Epithelial cell of proximal tubule (primary cell): ENCODE results near the gene DLK2. TPM values are rescaled to one million over a fixed set of nuclear protein-coding genes. Genes with fewer than 3 reads are reported as not detected.

Experiments used
- DNase-seq: peaks from one replicate; pipeline ENCODE4 v3.0.0-alpha.2; 2011; ENCODE audit warnings: low read depth
- H3K4me3 ChIP-seq: 2 replicates; pipeline ENCODE4 v1.5.1; 2011; ENCODE audit warnings: low read depth, mild to moderate bottlenecking, low read length
- CTCF ChIP-seq: conservative IDR thresholded peaks from 2 replicates; pipeline ENCODE4 v1.5.1; 2012; ENCODE audit warnings: low read depth, mild to moderate bottlenecking, low read length
- total RNA-seq: library from RNA; depleted of rRNA; stranded (reverse); fragments of >200 nt; gene quantifications from 2 replicates; pipeline ENCODE4 v1.2.3, GENCODE V29; 2015

Gene DLK2
- total RNA-seq, 1 donor from 2014 or later, result 0.12 TPM

DNA sequence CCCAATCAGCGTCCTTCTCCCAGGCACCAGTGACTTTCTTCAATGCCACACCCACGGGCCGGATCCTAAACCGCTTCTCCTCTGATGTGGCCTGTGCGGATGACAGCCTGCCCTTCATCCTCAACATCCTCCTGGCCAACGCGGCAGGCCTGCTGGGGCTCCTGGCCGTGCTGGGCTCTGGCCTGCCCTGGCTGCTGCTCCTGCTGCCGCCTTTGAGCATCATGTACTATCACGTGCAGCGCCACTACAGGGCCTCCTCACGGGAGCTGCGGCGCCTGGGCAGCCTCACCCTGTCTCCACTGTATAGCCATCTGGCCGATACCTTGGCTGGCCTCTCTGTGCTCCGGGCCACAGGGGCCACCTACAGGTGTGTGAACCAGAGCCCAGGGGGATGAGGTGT, 9.8 kb downstream of the DLK2 start:
- DNase-seq, result no peak
- no peak for TF ChIP-seq CTCF
- no peak overlapping the region for H3K4me3 ChIP-seq

DNA sequence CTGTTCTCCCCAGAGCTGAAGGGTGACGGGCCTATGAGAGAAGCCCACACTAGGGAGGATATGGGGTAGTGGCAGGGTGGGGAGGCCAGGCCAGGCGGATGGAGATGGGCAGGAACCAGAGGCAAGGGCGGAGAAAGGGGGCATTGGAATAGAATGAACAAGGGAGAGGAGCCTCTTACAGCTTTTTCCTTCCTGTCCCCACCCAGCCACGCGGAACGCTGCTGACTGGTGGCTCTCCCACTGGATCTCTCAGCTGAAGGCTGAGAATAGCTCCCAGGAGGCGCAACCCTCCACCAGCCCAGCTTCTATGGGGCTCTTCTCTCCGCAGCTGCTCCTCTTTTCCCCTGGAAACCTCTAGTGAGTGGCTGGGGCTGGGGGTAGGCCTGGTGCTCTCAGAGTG, 10.8 kb downstream of the DLK2 start:
- no peak for DNase-seq
- no peak overlapping the region for H3K4me3 ChIP-seq
- TF ChIP-seq CTCF, result no peak

DNA sequence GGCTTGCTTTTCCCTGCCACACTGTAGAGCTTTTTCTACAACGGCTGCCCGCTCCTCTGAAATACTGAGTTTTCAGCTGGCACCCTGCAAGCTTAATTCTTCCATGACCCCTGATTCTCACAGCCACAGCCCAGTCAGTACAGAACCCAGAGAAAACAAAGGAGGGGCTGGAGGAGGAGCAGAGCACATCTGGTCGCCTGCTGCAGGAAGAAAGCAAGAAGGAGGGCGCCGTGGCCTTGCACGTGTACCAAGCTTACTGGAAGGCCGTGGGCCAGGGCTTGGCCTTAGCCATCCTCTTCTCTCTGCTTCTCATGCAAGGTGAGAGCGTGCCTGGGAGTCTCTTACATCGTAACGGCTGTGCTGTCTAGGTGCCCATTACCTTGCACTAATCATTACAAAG, 11.3 kb downstream of the DLK2 start:
- H3K4me3 ChIP-seq, result no peak overlapping the region
- no peak for DNase-seq
- no peak for TF ChIP-seq CTCF

DNA sequence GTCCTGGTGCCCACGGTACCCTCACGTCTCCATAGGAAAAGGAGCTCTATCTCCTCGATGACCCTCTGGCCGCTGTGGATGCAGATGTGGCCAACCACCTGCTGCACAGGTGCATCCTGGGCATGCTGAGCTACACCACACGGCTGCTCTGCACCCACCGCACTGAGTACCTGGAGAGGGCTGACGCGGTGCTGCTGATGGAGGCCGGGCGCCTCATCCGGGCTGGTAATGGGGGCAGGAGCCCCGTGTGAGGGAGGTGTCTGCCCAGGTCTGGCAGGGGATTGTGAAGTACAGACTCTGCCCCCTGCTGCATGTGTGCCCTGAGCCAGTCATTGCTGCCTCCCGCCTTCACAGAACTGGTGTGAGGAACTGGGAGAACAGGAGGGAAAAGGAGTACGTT, 12.4 kb downstream of the DLK2 start:
- no peak overlapping the region for H3K4me3 ChIP-seq
- no peak for TF ChIP-seq CTCF
- DNase-seq, result no peak

DNA sequence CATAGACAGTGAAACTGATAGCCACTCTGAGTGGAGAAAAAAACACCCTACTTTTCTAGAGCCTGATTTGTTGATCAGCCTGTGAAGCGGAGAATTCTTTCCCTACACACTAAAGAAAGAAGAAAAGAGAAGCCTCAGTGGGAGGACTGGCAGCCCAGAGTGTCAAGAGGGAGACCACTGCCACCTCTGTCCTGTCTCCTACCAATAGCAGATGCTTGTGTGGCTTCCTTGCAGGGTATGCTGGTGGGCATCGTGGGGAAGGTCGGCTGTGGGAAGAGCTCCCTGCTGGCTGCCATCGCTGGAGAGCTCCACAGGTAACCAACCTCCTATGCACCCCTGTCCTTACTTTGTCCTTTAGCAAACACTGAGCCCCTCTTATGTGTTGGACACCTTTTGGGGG, 17.6 kb downstream of the DLK2 start:
- DNase-seq, result no peak
- no peak for TF ChIP-seq CTCF

GRCh38 chr6:43436577-43437282, 18.6 kb downstream of the DLK2 start:
- H3K4me3 ChIP-seq, result no peak overlapping the region
- no peak for TF ChIP-seq CTCF
- no peak for DNase-seq

More for the DNA sequence above, 17.6 kb downstream of the DLK2 start:
- no peak overlapping the region for H3K4me3 ChIP-seq
